Neural progenitor cell (in vitro differentiated cells): ENCODE results near the gene CXXC4. TPM values are rescaled to one million over a fixed set of nuclear protein-coding genes. Genes with fewer than 3 reads are reported as not detected.
A peak's percentile ranks its signal among the peaks of the same experiment; 100 is the strongest.

ENCODE experiments used
- DNase-seq: peaks from one replicate; pipeline ENCODE4 v3.0.0-alpha.2; 2016; ENCODE audit warnings: low spot score
- H2AFZ ChIP-seq: fragments of 200-600 bp; sonication (generic); replicated peaks from 2 replicates; pipeline ENCODE4 v1.6.1; 2016; ENCODE audit warnings: antibody characterized with exemption
- H3F3A ChIP-seq: fragments of 200-600 bp; sonication (generic); 2 replicates; pipeline ENCODE4 v1.6.1; 2016; ENCODE audit warnings: antibody characterized with exemption, low read depth
- H3K27ac ChIP-seq: fragments of 200-600 bp; sonication (generic); 2 replicates; pipeline ENCODE4 v1.5.1; 2016; ENCODE audit warnings: mild to moderate bottlenecking
- H3K27me3 ChIP-seq: fragments of 200-600 bp; sonication (generic); 2 replicates; pipeline ENCODE4 v1.6.1; 2016; ENCODE audit warnings: mild to moderate bottlenecking, moderate library complexity
- H3K36me3 ChIP-seq: fragments of 200-600 bp; sonication (generic); 2 replicates; pipeline ENCODE4 v1.5.1; 2016
- H3K4me1 ChIP-seq: fragments of 200-600 bp; sonication (generic); 2 replicates; pipeline ENCODE4 v1.6.1; 2016; ENCODE audit warnings: mixed run types
- H3K4me2 ChIP-seq: fragments of 200-600 bp; sonication (generic); 2 replicates; pipeline ENCODE4 v1.6.1; 2016
- H3K4me3 ChIP-seq: fragments of 200-600 bp; sonication (generic); 2 replicates; pipeline ENCODE4 v1.5.1; 2016
- H3K79me2 ChIP-seq: fragments of 200-600 bp; sonication (generic); 2 replicates; pipeline ENCODE4 v1.6.1; 2016; ENCODE audit warnings: low read depth
- H3K9ac ChIP-seq: fragments of 200-600 bp; sonication (generic); 2 replicates; pipeline ENCODE4 v1.6.1; 2016
- H3K9me3 ChIP-seq: fragments of 200-600 bp; sonication (generic); 2 replicates; pipeline ENCODE4 v1.5.1; 2016; ENCODE audit warnings: low read depth
- H4K20me1 ChIP-seq: fragments of 200-600 bp; sonication (generic); 2 replicates; pipeline ENCODE4 v1.6.1; 2016; ENCODE audit warnings: low read depth
- H3K27ac Mint-ChIP-seq: 3 replicates; pipeline ENCODE4 v1.8.0; 2021; ENCODE audit warnings: mixed read lengths
- H3K27me3 Mint-ChIP-seq: 2 replicates; pipeline ENCODE4 v1.8.0; 2022; ENCODE audit warnings: low read depth, mild to moderate bottlenecking, inconsistent platforms, moderate library complexity, mixed read lengths; ENCODE audit not compliant: insufficient read depth
- H3K36me3 Mint-ChIP-seq: 3 replicates; pipeline ENCODE4 v1.8.0; 2021; ENCODE audit warnings: mixed read lengths
- H3K4me1 Mint-ChIP-seq: 3 replicates; pipeline ENCODE4 v1.8.0; 2021; ENCODE audit warnings: mixed read lengths
- H3K4me3 Mint-ChIP-seq: 3 replicates; pipeline ENCODE4 v1.8.0; 2021; ENCODE audit warnings: mild to moderate bottlenecking, moderate library complexity, mixed read lengths
- H3K9me3 Mint-ChIP-seq: 3 replicates; pipeline ENCODE4 v1.8.0; 2020; ENCODE audit warnings: mixed read lengths
- CTCF ChIP-seq: fragments of 200-600 bp; sonication (generic); IDR thresholded peaks from 2 replicates; pipeline ENCODE4 v1.5.1; 2017; ENCODE audit warnings: antibody characterized with exemption, mild to moderate bottlenecking
- EZH2 ChIP-seq: fragments of 200-600 bp; sonication (generic); IDR thresholded peaks from 2 replicates; pipeline ENCODE4 v1.6.1; 2017; ENCODE audit warnings: antibody characterized with exemption, mild to moderate bottlenecking, moderate library complexity
- EZH2phosphoT487 ChIP-seq: fragments of 200-600 bp; sonication (generic); IDR thresholded peaks from 2 replicates; pipeline ENCODE4 v1.6.1; 2017; ENCODE audit warnings: antibody characterized with exemption
- total RNA-seq: library from RNA; depleted of rRNA; stranded (reverse); fragments of >200 nt; gene quantifications from 2 replicates; pipeline ENCODE4 v1.2.3, GENCODE V29; 2015; ENCODE audit warnings: low replicate concordance

CXXC4 gene
- total RNA-seq, 1 donor from 2014 or later = 40.2 TPM

GRCh38 chr4:104507112-104507511 is 12.4 kb upstream of the CXXC4 start:
- H4K20me1 ChIP-seq = no peaks in the 10 kb centered on the region
- H3K9me3 Mint-ChIP-seq = no peaks in the 10 kb centered on the region
- H3K36me3 ChIP-seq = no peaks in the 10 kb centered on the region
- H3K79me2 ChIP-seq = no peaks in the 10 kb centered on the region
- H3K9me3 ChIP-seq = no peaks in the 10 kb centered on the region
- no peak overlapping the region for H3K4me2 ChIP-seq
- H3K27ac Mint-ChIP-seq = no peak overlapping the region
- no peak overlapping the region for H3K4me3 Mint-ChIP-seq
- H3K27ac ChIP-seq = no peak overlapping the region
- no peak overlapping the region for H2AFZ ChIP-seq
- no peak for DNase-seq
- H3K4me1 Mint-ChIP-seq = peaks cover 2% of the 10 kb centered on the region
- H3K36me3 Mint-ChIP-seq = no peaks in the 10 kb centered on the region
- no peak overlapping the region for H3K9ac ChIP-seq
- no peaks in the 10 kb centered on the region for H3K27me3 Mint-ChIP-seq
- peaks cover 4% of the 10 kb centered on the region for H3K4me1 ChIP-seq
- no peak overlapping the region for H3K4me3 ChIP-seq
- no peaks in the 10 kb centered on the region for H3K27me3 ChIP-seq
- TF ChIP-seq EZH2 (no peak), CTCF (no peak), EZH2phosphoT487 (no peak)
- no peaks in the 10 kb centered on the region for H3F3A ChIP-seq

DNA sequence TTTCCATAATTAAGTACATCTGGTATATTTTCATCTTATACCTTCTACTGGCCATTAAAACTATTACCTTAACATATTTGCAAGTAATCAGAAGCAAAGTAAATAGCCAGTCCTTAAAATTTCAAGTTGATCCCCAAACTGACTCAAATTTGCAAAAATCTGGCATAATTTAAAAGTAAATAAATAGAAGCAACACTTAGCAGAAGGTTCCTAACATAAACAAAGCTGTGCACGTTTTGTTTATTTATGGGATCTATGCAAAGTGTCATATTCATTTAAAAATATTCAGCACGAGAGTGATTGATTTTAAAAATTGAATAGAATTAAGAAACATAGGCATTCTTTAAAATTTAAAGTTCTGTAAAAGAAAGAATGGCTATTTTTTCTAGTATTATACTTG is 9.8 kb upstream of the CXXC4 start:
- no peak overlapping the region for H2AFZ ChIP-seq
- H3K79me2 ChIP-seq = no peaks in the 10 kb centered on the region
- H3K27ac ChIP-seq = no peak overlapping the region
- Mint-ChIP-seq H3K27ac (no peak overlapping the region), H3K36me3 (no peaks in the 10 kb centered on the region), H3K4me1 (peaks cover 21% of the 10 kb centered on the region), H3K9me3 (no peaks in the 10 kb centered on the region), H3K4me3 (no peak overlapping the region), H3K27me3 (no peaks in the 10 kb centered on the region)
- no peaks in the 10 kb centered on the region for H3K36me3 ChIP-seq
- no peak overlapping the region for H3K9ac ChIP-seq
- peaks cover 26% of the 10 kb centered on the region for H3K4me1 ChIP-seq
- no peak for DNase-seq
- TF ChIP-seq EZH2phosphoT487 (no peak), EZH2 (no peak), CTCF (no peak)
- H4K20me1 ChIP-seq = no peaks in the 10 kb centered on the region
- H3K4me2 ChIP-seq = no peak overlapping the region
- no peaks in the 10 kb centered on the region for H3K27me3 ChIP-seq
- H3F3A ChIP-seq = no peaks in the 10 kb centered on the region
- no peak overlapping the region for H3K4me3 ChIP-seq
- H3K9me3 ChIP-seq = no peaks in the 10 kb centered on the region

DNA sequence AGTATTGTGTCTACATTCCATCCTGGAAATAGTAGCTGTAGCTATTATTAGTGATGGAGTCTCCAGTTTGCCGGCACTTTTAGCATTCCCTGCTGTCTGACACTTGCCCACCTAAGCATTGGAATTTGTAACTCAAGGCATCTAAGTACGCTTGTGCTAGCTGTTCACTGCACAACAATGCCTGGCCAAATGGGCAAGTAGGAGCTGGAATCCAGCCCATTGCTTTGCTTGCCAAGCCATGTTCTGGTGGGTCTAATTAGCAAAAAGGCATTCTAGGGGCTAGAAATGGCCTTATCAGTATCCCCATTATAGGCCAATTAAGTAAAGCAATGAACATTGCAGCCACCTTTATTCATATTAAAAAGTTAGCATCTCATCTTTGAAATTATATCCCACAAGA is 7.8 kb upstream of the CXXC4 start:
- no peaks in the 10 kb centered on the region for H3K27me3 ChIP-seq
- H3K27me3 Mint-ChIP-seq = no peaks in the 10 kb centered on the region
- no peaks in the 10 kb centered on the region for H3K36me3 Mint-ChIP-seq

More for the DNA sequence above, 7.8 kb upstream of the CXXC4 start:
- H3K4me3 ChIP-seq = no peak overlapping the region
- no peaks in the 10 kb centered on the region for H4K20me1 ChIP-seq
- Mint-ChIP-seq H3K27ac (peak overlapping the region; percentile 94), H3K4me3 (no peak overlapping the region), H3K9me3 (no peaks in the 10 kb centered on the region), H3K4me1 (peaks cover 28% of the 10 kb centered on the region)
- no peak overlapping the region for H3K27ac ChIP-seq
- peak; percentile 9 for DNase-seq
- H3K4me1 ChIP-seq = peaks cover 29% of the 10 kb centered on the region
- no peaks in the 10 kb centered on the region for H3K9me3 ChIP-seq
- no peak overlapping the region for H2AFZ ChIP-seq
- H3K9ac ChIP-seq = no peak overlapping the region
- H3K36me3 ChIP-seq = no peaks in the 10 kb centered on the region
- TF ChIP-seq EZH2 = no peak
- no peak for TF ChIP-seq EZH2phosphoT487
- TF ChIP-seq CTCF = no peak
- no peak overlapping the region for H3K4me2 ChIP-seq
- H3K79me2 ChIP-seq = no peaks in the 10 kb centered on the region
- no peaks in the 10 kb centered on the region for H3F3A ChIP-seq
